AG09309 (cell line): ENCODE data around the gene RNPS1.

Experiments
- DNase-seq: peaks from one replicate; pipeline ENCODE4 v3.0.0-alpha.2; 2010; ENCODE audit warnings: low read depth
- H3K4me3 ChIP-seq: 2 replicates; pipeline ENCODE4 v1.5.1; 2011; ENCODE audit warnings: mild to moderate bottlenecking, low read depth, low read length, moderate library complexity; ENCODE audit not compliant: control insufficient read depth
- CTCF ChIP-seq: IDR thresholded peaks from 2 replicates; pipeline ENCODE4 v1.5.1; 2011; ENCODE audit warnings: mild to moderate bottlenecking, low read depth, low read length, inconsistent platforms; ENCODE audit not compliant: insufficient read depth, control insufficient read depth; ENCODE audit errors: missing control alignments

RNPS1 gene

GRCh38 chr16:2297506-2297860 lies 29.6 kb upstream of the RNPS1 start:
- no peak for TF ChIP-seq CTCF
- DNase-seq = no peak
- no peak overlapping the region for H3K4me3 ChIP-seq

- peak; percentile 53 for TF ChIP-seq CTCF
- DNase-seq = no peak
- H3K4me3 ChIP-seq = no peak overlapping the region
These were observed 29.0 kb upstream of the RNPS1 start for GRCh38 chr16:2296661-2297505.

- no peak overlapping the region for H3K4me3 ChIP-seq
- no peak for DNase-seq
- no peak for TF ChIP-seq CTCF
These were observed 27.3 kb upstream of the RNPS1 start for GRCh38 chr16:2295056-2295798.

- DNase-seq = no peak
- no peak for TF ChIP-seq CTCF
- H3K4me3 ChIP-seq = no peak overlapping the region
These were observed 24.3 kb upstream of the RNPS1 start for GRCh38 chr16:2292221-2292620.

GRCh38 chr16:2289282-2289681 lies 21.4 kb upstream of the RNPS1 start:
- no peak for TF ChIP-seq CTCF
- no peak for DNase-seq
- no peak overlapping the region for H3K4me3 ChIP-seq

- H3K4me3 ChIP-seq = no peak overlapping the region
- no peak for DNase-seq
- TF ChIP-seq CTCF = no peak
These were observed 20.8 kb upstream of the RNPS1 start for GRCh38 chr16:2288726-2289125.
